Liver (tissue), 9 donors: Measurements from ENCODE around the gene CUX1. TPM values are rescaled to one million over a fixed set of nuclear protein-coding genes. Genes with fewer than 3 reads are reported as not detected.

Source experiments
- DNase-seq: peaks from one replicate; pipeline ENCODE4 v3.0.0-alpha.2; 2017; ENCODE audit warnings: low spot score
- H3K27ac ChIP-seq, 2 donors: one replicate each; pipeline ENCODE4 v1.7.0; 2013; ENCODE audit warnings: inconsistent platforms in 2 of 2, low read length in 2 of 2, control low read depth in 1 of 2, low read depth in 1 of 2, mild to moderate bottlenecking in 1 of 2
- H3K27me3 ChIP-seq, 4 donors: one replicate each; pipeline versions ENCODE4 v1.6.1 to v1.7.0; 2013; ENCODE audit warnings: low read length in 3 of 4, inconsistent platforms in 1 of 4, mild to moderate bottlenecking in 1 of 4, moderate library complexity in 1 of 4; ENCODE audit not compliant: control insufficient read depth in 4 of 4, insufficient read depth in 4 of 4
- H3K36me3 ChIP-seq, 4 donors: one replicate each; pipeline versions ENCODE4 v1.6.1 to v1.7.0; 2013; ENCODE audit warnings: low read length in 3 of 4, mild to moderate bottlenecking in 3 of 4, low read depth in 1 of 4, moderate library complexity in 1 of 4; ENCODE audit not compliant: control insufficient read depth in 4 of 4, insufficient read depth in 3 of 4
- H3K4me1 ChIP-seq, 4 donors: one replicate each; pipeline versions ENCODE4 v1.6.1 to v1.7.0; 2013; ENCODE audit warnings: low read length in 3 of 4, mild to moderate bottlenecking in 3 of 4, moderate library complexity in 1 of 4; ENCODE audit not compliant: control insufficient read depth in 4 of 4, insufficient read depth in 4 of 4
- H3K4me3 ChIP-seq, 3 donors: one replicate each; pipeline versions ENCODE4 v1.6.1 to v1.7.0; 2013; ENCODE audit warnings: low read length in 3 of 3, control low read depth in 1 of 3, low read depth in 1 of 3, mild to moderate bottlenecking in 1 of 3
- H3K9ac ChIP-seq, 2 donors: one replicate each; pipeline ENCODE4 v1.7.0; 2013; ENCODE audit warnings: low read length in 2 of 2, mild to moderate bottlenecking in 2 of 2, moderate library complexity in 2 of 2, control low read depth in 1 of 2, low read depth in 1 of 2
- H3K9me3 ChIP-seq, 4 donors: one replicate each; pipeline versions ENCODE4 v1.6.1 to v1.7.0; 2013; ENCODE audit warnings: low read length in 3 of 4; ENCODE audit not compliant: control insufficient read depth in 4 of 4
- ATF3 ChIP-seq: IDR thresholded peaks from 2 replicates; pipeline ENCODE4 v1.6.1; 2016; ENCODE audit warnings: antibody characterized with exemption
- CTCF ChIP-seq: fragments of 150-350 bp; IDR thresholded peaks from 2 replicates; pipeline ENCODE4 v1.5.1; 2017; ENCODE audit warnings: improper control_type of control experiment, low read depth, low read length; ENCODE audit not compliant: missing input control
- EGR1 ChIP-seq, 2 donors: IDR thresholded peaks; 2 replicates each; pipeline ENCODE4 v1.6.1; 2016 to 2018; ENCODE audit warnings: antibody characterized with exemption in 2 of 2, low read depth in 2 of 2
- FOXA1 ChIP-seq: IDR thresholded peaks from 2 replicates; pipeline ENCODE4 v1.6.1; 2016; ENCODE audit warnings: antibody characterized with exemption
- FOXA2 ChIP-seq: IDR thresholded peaks from 2 replicates; pipeline ENCODE4 v1.6.1; 2016; ENCODE audit warnings: antibody characterized with exemption
- GABPA ChIP-seq, 2 donors: IDR thresholded peaks in 1 of 2; conservative IDR thresholded peaks in 1 of 2; 2 replicates each; pipeline ENCODE4 v1.6.1; 2016; ENCODE audit warnings: antibody characterized with exemption in 2 of 2, mild to moderate bottlenecking in 1 of 2, moderate library complexity in 1 of 2
- HNF4A ChIP-seq, 2 donors: conservative IDR thresholded peaks; 2 replicates each; pipeline ENCODE4 v1.6.1; 2016; ENCODE audit warnings: antibody characterized with exemption in 2 of 2, mild to moderate bottlenecking in 2 of 2
- HNF4G ChIP-seq: IDR thresholded peaks from 2 replicates; pipeline ENCODE4 v1.6.1; 2016; ENCODE audit warnings: antibody characterized with exemption
- JUND ChIP-seq, 2 donors: IDR thresholded peaks; 2 replicates each; pipeline ENCODE4 v1.6.1; 2016; ENCODE audit warnings: antibody characterized with exemption in 2 of 2
- MAX ChIP-seq: IDR thresholded peaks from 2 replicates; pipeline ENCODE4 v1.6.1; 2016; ENCODE audit warnings: antibody characterized with exemption
- NR2F2 ChIP-seq: IDR thresholded peaks from 2 replicates; pipeline ENCODE4 v1.6.1; 2016; ENCODE audit warnings: antibody characterized with exemption
- RAD21 ChIP-seq, 2 donors: IDR thresholded peaks; 2 replicates each; pipeline ENCODE4 v1.6.1; 2016; ENCODE audit warnings: antibody characterized with exemption in 2 of 2, mild to moderate bottlenecking in 2 of 2
- REST ChIP-seq: IDR thresholded peaks from 2 replicates; pipeline ENCODE4 v1.6.1; 2016; ENCODE audit warnings: antibody characterized with exemption, mild to moderate bottlenecking
- RXRA ChIP-seq, 2 donors: IDR thresholded peaks; 2 replicates each; pipeline ENCODE4 v1.6.1; 2017 to 2018; ENCODE audit warnings: antibody characterized with exemption in 2 of 2, mild to moderate bottlenecking in 1 of 2
- SP1 ChIP-seq: IDR thresholded peaks from 2 replicates; pipeline ENCODE4 v1.6.1; 2018; ENCODE audit warnings: antibody characterized with exemption, mild to moderate bottlenecking
- TAF1 ChIP-seq: conservative IDR thresholded peaks from 2 replicates; pipeline ENCODE4 v1.6.1; 2016; ENCODE audit warnings: antibody characterized with exemption, mild to moderate bottlenecking
- YY1 ChIP-seq: IDR thresholded peaks from 2 replicates; pipeline ENCODE4 v1.6.1; 2016; ENCODE audit warnings: antibody characterized with exemption, mild to moderate bottlenecking
- ZBTB33 ChIP-seq: IDR thresholded peaks from 2 replicates; pipeline ENCODE4 v1.6.1; 2016; ENCODE audit warnings: antibody characterized with exemption
- WGBS: extraction: QIAGEN DNeasy Blood & Tissue Kit; methylation state at CpG from one replicate; pipeline ENCODE4 v1.1.7; 2013; 5-methylcytosine and 5-hydroxymethylcytosine counted together
- polyA plus RNA-seq, 2 donors: library from polyadenylated mRNA; stranded (reverse) in 1 of 2; unstranded in 1 of 2; fragments of 200-250 nt in 1 of 2; fragments of >200 nt in 1 of 2; fragmentation: Nextera tagmentation in 1 of 2; extraction: Ambion mirVana in 1 of 2; gene quantifications; one replicate each; pipeline versions ENCODE4 v1.2.1 to v1.2.3, GENCODE V29; 2013 to 2015
- total RNA-seq, 2 donors: library from RNA; depleted of rRNA; stranded (reverse); fragments of >200 nt; gene quantifications; one replicate each; pipeline ENCODE4 v1.2.3, GENCODE V29; 2014
- donor health status: healthy.
- donor health status: healthy.
- donor health status: healthy.
- donor health status: healthy.
- donor health status: healthy.

The CUX1 gene
- total and polyA plus RNA-seq, 4 donors: 18.6 to 40.6 (median 21.4) TPM

DNA sequence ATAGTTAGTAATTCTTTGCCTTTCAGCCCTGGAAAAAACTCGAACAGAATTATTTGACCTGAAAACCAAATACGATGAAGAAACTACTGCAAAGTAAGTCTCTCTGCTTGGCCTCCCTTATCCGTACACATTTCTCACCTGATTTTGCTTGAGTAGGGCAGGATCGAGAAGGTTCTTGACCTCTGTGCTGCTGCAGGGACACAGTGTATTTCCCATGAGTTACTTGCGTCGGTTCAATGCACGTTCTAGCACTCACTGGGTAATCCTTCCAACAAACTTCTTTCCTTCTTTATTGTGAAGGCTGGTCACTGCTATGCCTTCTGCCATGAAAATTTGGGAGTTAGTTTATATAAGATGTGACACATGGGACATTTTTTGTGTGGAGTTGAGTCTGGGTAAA is 297.8 kb downstream of the CUX1 start (continued):
- TF ChIP-seq REST: no peak

DNA sequence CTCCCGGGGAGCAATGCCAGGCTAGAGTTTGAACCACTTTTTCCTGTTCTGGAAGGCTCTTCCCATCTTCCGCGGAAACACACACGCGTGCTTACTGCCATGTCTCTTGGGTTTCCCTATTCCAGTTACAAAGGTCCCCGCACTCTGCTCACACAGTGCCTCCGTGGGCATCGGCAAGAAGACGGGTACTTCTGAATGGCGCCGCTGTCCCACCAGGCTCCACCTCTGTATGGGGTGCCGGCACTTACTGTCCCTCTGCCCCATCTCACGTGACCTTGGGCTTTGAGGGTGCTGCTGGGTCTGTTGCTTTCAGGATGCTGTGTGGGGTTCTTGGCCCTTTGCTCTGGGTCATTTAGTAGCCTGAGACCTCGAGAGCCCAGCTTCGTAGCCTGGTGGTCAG is 298.5 kb downstream of the CUX1 start:
- TF ChIP-seq FOXA2 (no peak), YY1 (no peak), EGR1 (IDR thresholded peaks at IDR 0.05; ENCODE audit: low read depth in 2 of 2) (no peak), RXRA (IDR thresholded peaks at IDR 0.05) (no peak), CTCF (no peak), NR2F2 (no peak), JUND (IDR thresholded peaks at IDR 0.05) (no peak), FOXA1 (no peak), HNF4A (conservative IDR thresholded peaks at IDR 0.05) (no peak), SP1 (no peak), RAD21 (IDR thresholded peaks at IDR 0.05) (no peak), ZBTB33 (no peak), REST (no peak), ATF3 (no peak), GABPA (IDR thresholded peaks at IDR 0.05 in 1 of 2, conservative IDR thresholded peaks at IDR 0.05 in 1 of 2) (no peak), HNF4G (no peak), TAF1 (no peak), MAX (no peak)
- H3K4me1 ChIP-seq: peaks cover 0 to 4% (median 0%) of the 10 kb centered on the region in 4 donors
- no peak for DNase-seq
- peaks cover 7 to 26% (median 14%) of the 10 kb centered on the region in 4 donors for H3K36me3 ChIP-seq
- H3K27me3 ChIP-seq: no peaks in the 10 kb centered on the region
- WGBS: 92% methylated on average over 15 of the region's 15 CpGs
- H3K27ac ChIP-seq: no peak overlapping the region
- no peak overlapping the region for H3K4me3 ChIP-seq
- no peaks in the 10 kb centered on the region for H3K9me3 ChIP-seq
- no peak overlapping the region for H3K9ac ChIP-seq
